ENCODE results near the gene ATF2. TPM values are rescaled to one million over a fixed set of nuclear protein-coding genes. Genes with fewer than 3 reads are reported as not detected.

ATF2 gene
- total and polyA plus RNA-seq, 2 of the 8 experiments (the other 6 are each of a cell fraction or from before 2014, with no cell fraction given) = 31.2 to 46.5 TPM

DNA sequence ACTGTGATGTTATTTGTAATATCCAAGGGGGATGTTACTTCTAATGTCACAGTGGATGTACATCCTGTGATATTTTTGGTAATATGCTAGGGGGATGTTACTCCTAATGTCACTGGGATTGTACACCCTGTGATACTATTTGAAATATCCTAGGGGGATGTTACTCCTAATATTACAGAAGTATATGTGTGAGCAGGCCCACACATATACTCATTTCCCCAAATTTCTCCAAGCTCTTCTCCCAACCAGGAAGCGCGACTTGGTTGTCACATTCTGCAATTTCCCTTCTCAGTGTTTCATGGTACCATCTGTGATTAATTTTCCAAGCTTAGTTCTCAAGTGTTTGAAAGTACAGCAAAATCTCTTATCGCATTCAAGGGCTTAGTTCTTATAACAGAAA lies 133.3 kb downstream of the ATF2 start:
- FAIRE-seq = no peak
- Histone ChIP-seq H2BK20ac (ENCODE audit: low read length) (no peak overlapping the region), H3K4me3 (ENCODE audit: extremely low read depth in 1 of 4, insufficient read depth in 2 of 4, low read depth in 3 of 4, low read length in 4 of 4) (no peak overlapping the region), H3K79me2 (ENCODE audit: control insufficient read depth in 1 of 2, insufficient read depth in 2 of 2, low read length in 2 of 2) (no peaks in the 10 kb centered on the region), H2BK15ac (ENCODE audit: low read length) (no peak overlapping the region), H3K56ac (replicated peaks; ENCODE audit: insufficient read length, low read depth, low read length) (no peak overlapping the region), H4K5ac (ENCODE audit: insufficient read length, low read depth, low read length) (no peak overlapping the region), H3K4me1 (replicated peaks in 1 of 4; ENCODE audit: control insufficient read depth in 3 of 4, insufficient read depth in 4 of 4, low read length in 3 of 4) (no peaks in the 10 kb centered on the region; a peak in 1 of 7 replicates), H4K8ac (ENCODE audit: extremely low read depth, insufficient read depth, low read length) (no peak overlapping the region), H3K79me1 (ENCODE audit: low read depth, low read length) (no peaks in the 10 kb centered on the region), H3K18ac (ENCODE audit: extremely low read depth, low read length) (no peak overlapping the region), H2BK5ac (ENCODE audit: low read depth, low read length) (no peak overlapping the region), H2AK5ac (ENCODE audit: low read depth, low read length) (no peak overlapping the region), H3K36me3 (ENCODE audit: control insufficient read depth in 2 of 4, insufficient read depth in 4 of 4, low read length in 3 of 4) (no peaks in the 10 kb centered on the region), H2AFZ (ENCODE audit: low read length) (no peak overlapping the region), H3K27ac (ENCODE audit: low read depth, low read length) (no peak overlapping the region), H3K14ac (ENCODE audit: insufficient read length) (no peak overlapping the region), H4K20me1 (replicated peaks in 1 of 2; ENCODE audit: control insufficient read depth in 1 of 2, insufficient read depth in 2 of 2, low read length in 2 of 2) (no peaks in the 10 kb centered on the region), H2BK12ac (ENCODE audit: low read depth, low read length) (no peak overlapping the region), H3K9me3 (ENCODE audit: insufficient read depth in 2 of 2, low read depth in 1 of 2, low read length in 1 of 2) (no peaks in the 10 kb centered on the region), H3K4ac (replicated peaks; ENCODE audit: insufficient read length, low read depth, low read length) (no peak overlapping the region), H2BK120ac (replicated peaks; ENCODE audit: low read depth, low read length) (no peak overlapping the region), H3K9ac (replicated peaks in 1 of 4; ENCODE audit: extremely low read depth in 1 of 4, low read depth in 3 of 4, low read length in 3 of 4) (no peak overlapping the region), H3K4me2 (ENCODE audit: insufficient read depth in 1 of 2, low read depth in 2 of 2, low read length in 2 of 2) (no peak overlapping the region), H3K27me3 (replicated peaks in 1 of 4; ENCODE audit: control insufficient read depth in 3 of 4, extremely low read depth in 1 of 4, insufficient read depth in 3 of 4, low read length in 3 of 4) (no peaks in the 10 kb centered on the region), H3K23ac (ENCODE audit: insufficient read length) (no peak overlapping the region), H3K23me2 (ENCODE audit: low read depth, low read length) (no peaks in the 10 kb centered on the region), H4K91ac (replicated peaks; ENCODE audit: insufficient read length, low read length) (no peak overlapping the region)
- POLR2A ChIA-PET (ENCODE audit: partially characterized antibody) = no interaction called here
- 97% methylated on average over 3 of the region's 3 CpGs; no CpG with 5 or more reads in 1 of the 2 experiments for WGBS, 2 experiments (ENCODE audit: extremely low coverage in 1 of 2, insufficient coverage in 1 of 2, insufficient read length in 1 of 2, insufficient replicate concordance in 2 of 2, low coverage in 1 of 2, low lambda C conversion rate in 2 of 2, missing lambda C conversion rate in 1 of 2)
- CTCF ChIA-PET (ENCODE audit: partially characterized antibody) = interaction anchor here (2.4 kb wide), 1 partner anchor 335 kb away, joined by 6 read pairs; no protein-coding TSS in a partner anchor
- no peak for DNase-seq (ENCODE audit: low read depth in 1 of 2, low spot score in 2 of 2)
- TF ChIP-seq CREB1 (IDR thresholded peaks at IDR 0.05) (no peak), TAF7 (optimal IDR thresholded peaks at IDR 0.05; ENCODE audit: borderline replicate concordance, low read depth, low read length) (no peak), KDM4A (IDR thresholded peaks at IDR 0.05; ENCODE audit: low read depth, low read length, severe bottlenecking) (no peak), KDM5A (IDR thresholded peaks at IDR 0.05; ENCODE audit: low read length) (no peak), SIX5 (IDR thresholded peaks at IDR 0.05; ENCODE audit: low read depth, low read length) (no peak), SP1 (IDR thresholded peaks at IDR 0.05; ENCODE audit: low read depth, low read length) (no peak), ZNF274 (IDR thresholded peaks at IDR 0.05; ENCODE audit: borderline replicate concordance, extremely low read depth, low read length) (no peak), TBP (IDR thresholded peaks at IDR 0.05; ENCODE audit: low read depth, low read length) (no peak), RFX5 (IDR thresholded peaks at IDR 0.05; ENCODE audit: borderline replicate concordance, low read depth, low read length) (no peak), RNF2 (IDR thresholded peaks at IDR 0.05; ENCODE audit: borderline replicate concordance, low read depth, low read length, missing control alignments, poor library complexity, severe bottlenecking) (no peak), EZH2 (IDR thresholded peaks at IDR 0.05; ENCODE audit: low read depth, low read length, severe bottlenecking) (no peak), KDM1A (IDR thresholded peaks at IDR 0.05; ENCODE audit: borderline replicate concordance, low read length) (no peak), MAX (IDR thresholded peaks at IDR 0.05) (no peak)
- TF ChIP-seq, protein P1, sequence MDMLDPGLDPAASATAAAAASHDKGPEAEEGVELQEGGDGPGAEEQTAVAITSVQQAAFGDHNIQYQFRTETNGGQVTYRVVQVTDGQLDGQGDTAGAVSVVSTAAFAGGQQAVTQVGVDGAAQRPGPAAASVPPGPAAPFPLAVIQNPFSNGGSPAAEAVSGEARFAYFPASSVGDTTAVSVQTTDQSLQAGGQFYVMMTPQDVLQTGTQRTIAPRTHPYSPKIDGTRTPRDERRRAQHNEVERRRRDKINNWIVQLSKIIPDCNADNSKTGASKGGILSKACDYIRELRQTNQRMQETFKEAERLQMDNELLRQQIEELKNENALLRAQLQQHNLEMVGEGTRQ (IDR thresholded peaks at IDR 0.05; ENCODE audit: low read length) = no peak
